Cerebellar nuclear complex (tissue), 1 donor: Measurements from ENCODE around the gene HLA-DMB.
A peak's percentile ranks its signal among the peaks of the same experiment; 100 is the strongest.
"Not testable (repeated sequence)": the region's sequence is repeated elsewhere in the genome, so short reads cannot be mapped to it uniquely, and the experiment has no call there.

Source experiments
- DNase-seq, 2 experiments: peaks; one replicate each; lab custom pipeline; 2025; lab: John Stamatoyannopoulos, UW

HLA-DMB gene

DNA sequence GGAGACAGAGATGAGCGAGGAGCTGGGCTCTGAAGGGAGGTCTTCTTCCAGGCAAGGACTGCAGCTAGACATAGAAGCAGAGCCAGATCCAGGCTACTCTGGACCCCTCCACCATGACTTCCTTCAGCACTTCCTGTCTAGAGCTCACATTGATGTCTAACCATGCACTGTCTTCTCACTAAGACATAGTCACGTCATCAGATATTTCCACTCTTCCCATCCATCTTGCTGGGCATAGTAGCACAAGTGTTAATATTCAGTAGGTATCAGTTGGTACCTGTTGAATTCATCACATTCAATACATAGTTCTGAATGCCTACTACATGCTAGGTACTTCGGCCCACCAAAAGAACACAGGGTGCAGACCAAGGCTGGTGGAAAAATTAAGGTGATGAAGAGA lies 9.2 kb upstream of the HLA-DMB start:
- DNase-seq = no peak

DNA sequence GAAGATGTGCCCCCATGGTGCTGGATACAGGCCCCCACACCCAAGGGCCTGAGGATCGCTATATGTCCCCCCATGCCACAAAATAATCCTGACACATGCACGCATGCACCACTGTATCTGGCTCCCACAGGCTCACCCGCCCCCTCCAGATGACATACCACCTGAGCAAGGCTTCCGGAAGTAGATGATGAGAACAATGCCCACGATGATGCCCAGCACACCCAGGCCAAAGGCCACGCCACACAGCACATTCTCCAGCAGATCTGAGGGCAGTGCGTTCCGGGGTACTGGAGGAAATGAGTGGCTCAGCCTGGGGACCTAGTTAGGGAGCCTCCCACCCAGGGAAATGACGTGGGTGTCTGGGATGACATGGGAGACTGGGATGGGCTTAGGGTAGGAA lies 8.3 kb upstream of the HLA-DMB start:
- no peak for DNase-seq

- no peak for DNase-seq
These were observed 7.0 kb upstream of the HLA-DMB start for GRCh38 chr6:32947552-32948465.

GRCh38 chr6:32946893-32947292 lies 6.1 kb upstream of the HLA-DMB start:
- no peak for DNase-seq

DNA sequence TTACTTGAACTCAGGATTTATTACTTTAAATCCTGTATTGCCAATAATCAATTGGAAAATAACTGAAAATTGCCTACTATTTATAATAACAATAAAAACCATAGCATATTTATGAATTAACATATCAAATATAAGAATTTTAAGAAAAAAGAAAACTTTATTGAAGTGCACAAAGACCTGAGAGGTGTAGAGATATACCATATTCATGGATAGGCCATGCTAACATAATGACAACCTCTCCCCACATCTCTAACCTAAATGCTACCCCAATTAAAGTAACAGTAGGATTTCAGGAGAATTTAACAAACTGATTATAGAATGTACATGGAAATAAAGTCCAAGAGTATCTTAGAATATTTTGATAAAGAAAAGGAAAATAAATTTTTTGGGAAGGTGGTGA lies 5.1 kb upstream of the HLA-DMB start:
- DNase-seq = no peak

DNA sequence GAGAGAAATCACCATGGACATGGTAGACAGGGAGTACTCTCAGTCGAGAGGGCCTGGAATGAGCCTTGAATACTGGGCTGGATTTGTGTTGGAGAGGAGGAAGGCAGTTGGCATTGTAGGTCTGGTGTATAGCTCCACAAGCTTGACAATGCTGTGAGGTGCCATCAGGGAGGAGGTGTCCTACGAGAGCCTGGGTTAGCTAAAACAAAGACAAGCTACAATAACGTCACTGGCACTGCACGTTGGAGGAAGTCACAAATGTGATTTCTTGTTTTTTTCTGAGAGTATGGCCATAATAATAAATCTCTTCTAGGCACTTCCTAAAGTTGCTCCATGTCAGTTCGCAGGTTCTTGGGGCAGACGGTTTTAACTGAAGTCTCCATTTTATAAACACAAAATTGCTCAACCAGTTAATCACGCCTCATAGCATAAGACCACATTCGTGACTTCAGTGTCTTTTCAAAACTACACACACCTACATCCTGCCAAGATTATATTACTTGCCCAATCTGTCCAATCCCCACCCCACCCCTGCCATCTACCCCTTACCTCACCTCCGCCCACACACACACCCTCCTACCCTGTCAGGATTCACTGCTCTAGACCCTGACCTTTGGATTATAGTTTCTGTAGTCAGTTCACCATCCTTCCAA lies 4.4 kb upstream of the HLA-DMB start:
- no peak for DNase-seq

DNA sequence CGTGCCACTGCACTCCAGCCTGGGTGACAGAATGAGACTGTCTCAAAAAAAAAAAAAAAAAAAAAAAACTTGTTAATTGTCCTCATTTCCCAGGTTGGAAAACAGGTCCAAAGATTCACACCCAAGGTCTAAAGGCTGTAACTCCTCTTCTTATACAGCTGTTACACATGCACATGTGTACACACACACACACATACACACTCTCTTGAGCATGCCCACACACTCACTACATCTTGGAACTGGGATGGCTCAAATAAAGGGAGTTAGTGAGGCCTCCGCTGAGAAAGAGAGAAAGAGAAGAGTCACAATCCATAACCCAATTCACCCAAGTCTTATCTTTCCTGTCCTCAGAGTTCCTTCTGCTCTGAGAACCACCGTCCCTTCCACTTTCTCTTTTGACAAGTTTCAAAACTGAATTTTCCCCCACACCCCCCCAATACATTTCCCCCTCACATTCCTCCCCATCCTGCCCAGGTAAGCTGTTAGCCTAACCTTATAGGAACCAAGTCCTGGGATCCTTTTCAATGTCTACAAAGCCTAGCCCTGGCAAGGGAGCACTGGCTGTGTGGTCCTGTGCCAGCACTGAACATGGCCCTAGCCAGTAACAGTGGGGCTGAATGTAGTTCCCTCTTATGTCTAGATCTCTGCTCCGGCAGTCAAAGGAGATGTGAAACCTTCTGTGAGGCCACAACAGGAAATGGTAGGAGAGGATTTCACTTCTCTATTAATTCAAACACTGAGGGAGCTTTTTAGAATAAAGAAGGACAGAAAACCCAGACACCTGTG lies 3.2 kb upstream of the HLA-DMB start:
- DNase-seq = no peak

- not testable (repeated sequence) for DNase-seq
These were observed 1.8 kb upstream of the HLA-DMB start for GRCh38 chr6:32942555-32943123.

DNA sequence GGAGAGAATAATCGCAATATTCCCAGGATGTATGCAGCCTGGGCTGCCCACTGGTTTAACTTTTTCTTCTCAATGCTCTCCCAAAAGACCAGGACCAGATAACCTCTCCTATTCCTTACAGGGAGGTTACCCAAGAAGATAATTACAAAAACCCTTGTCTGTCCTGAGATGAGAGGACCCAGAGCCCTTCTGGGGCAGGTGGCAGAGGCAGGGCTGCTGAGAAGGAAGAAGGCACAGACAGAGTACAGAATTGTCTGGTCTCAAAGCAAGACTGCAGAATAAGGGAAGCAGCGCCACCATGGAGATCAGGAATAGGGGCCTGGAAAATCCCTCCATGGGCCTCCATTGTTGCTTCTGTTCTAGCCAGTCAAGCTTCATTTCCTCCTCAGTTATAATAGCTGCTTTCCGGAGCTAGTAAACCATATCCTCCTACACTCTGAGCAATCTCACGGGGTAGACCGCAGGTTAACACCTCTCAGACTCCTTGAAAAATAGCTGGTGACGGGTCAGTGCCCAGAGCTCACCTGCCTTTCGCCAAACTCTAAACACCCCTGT lies 463 bp upstream of the HLA-DMB start:
- DNase-seq = no peak

DNA sequence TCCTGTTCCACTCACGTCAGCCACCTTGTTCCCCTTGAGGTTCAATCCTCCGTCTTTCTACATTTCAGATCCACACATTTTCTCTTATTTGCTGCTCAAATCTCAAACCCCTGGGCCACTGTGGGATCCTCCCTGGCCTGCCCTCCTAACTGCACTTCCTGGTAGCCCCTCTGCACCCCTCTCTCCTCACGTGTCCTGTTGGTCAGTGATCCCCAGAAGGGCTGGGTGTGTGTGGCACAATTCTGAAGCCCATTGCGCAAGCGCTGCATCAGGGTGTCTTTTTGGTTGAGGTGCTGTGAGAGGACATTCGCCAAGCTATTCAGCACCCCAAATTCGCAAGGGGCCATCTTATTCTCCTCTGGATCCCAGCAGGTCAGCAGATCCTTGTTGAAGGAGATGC lies 2.3 kb downstream of the HLA-DMB start:
- no peak for DNase-seq

- DNase-seq = no peak
These were observed 3.6 kb downstream of the HLA-DMB start for GRCh38 chr6:32937230-32937633.

GRCh38 chr6:32936239-32937152 lies 4.3 kb downstream of the HLA-DMB start:
- no peak for DNase-seq

DNA sequence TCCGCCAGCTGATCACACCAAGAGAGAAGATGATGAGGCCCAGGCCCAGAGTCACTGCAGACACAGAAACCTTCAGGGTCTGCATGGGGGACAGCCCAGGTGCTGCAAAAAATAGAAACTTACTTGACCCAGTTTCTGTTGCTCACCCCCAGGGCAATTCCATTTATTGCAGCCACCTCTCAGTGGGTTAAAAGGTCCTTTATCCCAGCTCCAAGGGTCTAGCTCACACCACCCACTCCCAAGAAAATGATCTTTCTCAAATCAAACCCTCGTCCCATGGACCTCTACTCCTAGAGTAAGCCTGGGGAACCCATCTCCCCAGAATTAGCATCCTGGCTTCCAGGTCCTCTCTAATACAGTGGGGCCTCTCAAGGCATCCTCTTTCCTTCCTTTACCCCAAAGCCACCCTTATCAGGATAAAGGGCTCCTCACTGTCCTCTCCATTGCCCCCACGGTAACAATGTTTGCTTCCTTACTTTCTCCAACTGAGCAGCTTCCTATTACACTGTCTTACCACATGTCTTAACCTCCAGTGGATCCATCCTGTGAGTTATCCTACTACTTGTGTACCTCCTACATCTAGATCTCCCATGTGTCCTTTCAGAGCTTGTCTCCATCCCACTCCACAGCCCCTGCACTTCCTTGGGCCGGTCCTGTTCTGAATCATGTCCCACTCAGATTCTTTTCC lies 5.1 kb downstream of the HLA-DMB start:
- DNase-seq = no peak

DNA sequence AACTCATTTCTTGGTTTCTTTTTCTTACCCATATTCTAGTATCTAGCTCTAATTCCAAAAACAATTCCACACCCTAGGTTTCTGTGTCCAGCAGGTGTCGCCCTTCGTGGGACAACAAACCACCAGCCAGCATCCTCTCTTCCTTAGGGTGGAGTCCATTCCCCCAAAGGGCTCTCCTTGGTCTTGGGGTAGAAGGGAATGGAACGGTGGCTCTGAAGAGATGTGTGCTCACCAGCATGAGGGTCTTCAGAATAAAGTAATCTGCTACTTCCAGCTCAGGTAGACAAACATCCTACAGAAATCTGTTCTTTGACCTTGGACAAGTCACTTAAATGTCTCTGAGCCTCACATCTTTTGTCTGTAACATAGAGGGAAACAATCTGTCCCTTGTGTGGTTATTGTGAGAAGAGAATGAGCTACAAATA lies 7.2 kb downstream of the HLA-DMB start:
- peak; percentile 8 to 17 for DNase-seq

GRCh38 chr6:32932132-32932868 lies 8.5 kb downstream of the HLA-DMB start:
- DNase-seq = no peak

- no peak for DNase-seq
These were observed 9.6 kb downstream of the HLA-DMB start for GRCh38 chr6:32931211-32931610.

GRCh38 chr6:32922083-32922482 lies 18.7 kb downstream of the HLA-DMB start:
- no peak for DNase-seq

GRCh38 chr6:32920715-32921114 lies 20.1 kb downstream of the HLA-DMB start:
- no peak for DNase-seq

- no peak for DNase-seq
These were observed 27.9 kb downstream of the HLA-DMB start for GRCh38 chr6:32912951-32913350.
